ENCODE results near the gene SPEM1.

- TF ChIP-seq CTCF (IDR thresholded peaks at IDR 0.05; ENCODE audit: low read depth, low read length, missing input control) (no peak), RXRA (IDR thresholded peaks at IDR 0.05) (no peak), EGR1 (IDR thresholded peaks at IDR 0.05; ENCODE audit: low read depth in 2 of 2) (no peak), TAF1 (conservative IDR thresholded peaks at IDR 0.05) (no peak), GABPA (IDR thresholded peaks at IDR 0.05 in 1 of 2, conservative IDR thresholded peaks at IDR 0.05 in 1 of 2) (no peak), YY1 (IDR thresholded peaks at IDR 0.05) (no peak), RAD21 (IDR thresholded peaks at IDR 0.05) (no peak), MAX (IDR thresholded peaks at IDR 0.05) (no peak), NR2F2 (IDR thresholded peaks at IDR 0.05) (no peak), REST (IDR thresholded peaks at IDR 0.05) (no peak)
Measured at GRCh38 chr17:7442142-7442541, 22.0 kb downstream of the SPEM1 start.
